ENCODE measurements around the gene ECT2.
"Not testable (repeated sequence)": the region's sequence is repeated elsewhere in the genome, so short reads cannot be mapped to it uniquely, and the experiment has no call there.

Gene ECT2

GRCh38 chr3:172855037-172855436 lies 104.5 kb downstream of the ECT2 start:
- DNase-seq, result no peak

- no peak for DNase-seq
Measured at GRCh38 chr3:172856795-172857742, 106.5 kb downstream of the ECT2 start.

- DNase-seq, result no peak
Measured at GRCh38 chr3:172859041-172859440, 108.5 kb downstream of the ECT2 start.

- DNase-seq, result not testable (repeated sequence)
Measured at GRCh38 chr3:172866726-172867350, 116.3 kb downstream of the ECT2 start.

- no peak for DNase-seq
Measured at GRCh38 chr3:172868582-172869200, 118.2 kb downstream of the ECT2 start.

- no peak for DNase-seq
Measured at GRCh38 chr3:172869368-172869771, 118.8 kb downstream of the ECT2 start.

GRCh38 chr3:172869784-172870518 lies 119.4 kb downstream of the ECT2 start:
- no peak for DNase-seq
